ENCODE results near the gene LCN6. TPM values are rescaled to one million over a fixed set of nuclear protein-coding genes. Genes with fewer than 3 reads are reported as not detected.
"Not testable (repeated sequence)": the region's sequence is repeated elsewhere in the genome, so short reads cannot be mapped to it uniquely, and the experiment has no call there.

LCN6 gene, protein sequence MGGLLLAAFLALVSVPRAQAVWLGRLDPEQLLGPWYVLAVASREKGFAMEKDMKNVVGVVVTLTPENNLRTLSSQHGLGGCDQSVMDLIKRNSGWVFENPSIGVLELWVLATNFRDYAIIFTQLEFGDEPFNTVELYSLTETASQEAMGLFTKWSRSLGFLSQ
- total RNA-seq: not detected

GRCh38 chr9:136748201-136748600 is at the start of gene LCN6:
Gene LCN6, minus strand, starts transcription at chr9:136748525. Its CDS starts 42 bp downstream, at chr9:136748483.
- DNase-seq: no peak
- no peak for ATAC-seq (ENCODE audit: low read depth)
- Mint-ChIP-seq H3K9me3 (peaks cover 11% of the 10 kb centered on the region), H3K27me3 (peaks cover 18% of the 10 kb centered on the region), H3K36me3 (peaks cover 3% of the 10 kb centered on the region), H3K4me3 (no peak within 1 kb of the TSS), H3K27ac (no peak within 1 kb of the TSS), H3K4me1 (no peaks in the 10 kb centered on the region)
- POLR2A ChIA-PET: no interaction called here

DNA sequence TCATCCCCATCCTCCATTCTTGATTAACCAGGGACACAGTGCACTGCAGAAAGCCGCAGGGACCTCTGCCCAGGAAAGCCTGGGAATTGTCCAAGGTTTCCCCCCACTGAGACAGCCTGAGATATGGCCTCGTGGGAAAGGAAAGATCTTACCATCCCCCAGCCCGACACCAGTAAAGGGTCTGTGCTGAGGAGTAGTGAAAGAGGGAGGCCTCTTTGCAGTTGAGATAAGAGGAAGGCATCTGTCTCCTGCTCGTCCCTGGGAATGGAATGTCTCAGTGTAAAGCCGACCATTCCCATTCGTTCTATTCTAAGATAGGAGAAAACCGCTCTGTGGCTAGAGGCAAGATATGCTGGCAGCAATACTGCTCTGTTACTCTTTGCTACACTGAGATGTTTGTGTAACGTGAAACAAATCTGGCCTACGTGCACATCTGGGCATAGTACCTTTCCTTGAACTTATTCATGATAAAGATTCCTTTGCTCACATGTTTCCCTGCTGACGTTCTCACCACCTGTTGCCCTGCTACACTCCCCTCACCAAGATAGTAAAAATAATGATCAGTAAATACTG is 48.5 kb upstream of the LCN6 start:
- POLR2A ChIA-PET: interaction anchor here (0.7 to 1.3 kb wide), 2 partner anchors 11 to 270 kb away, joined by 3 to 4 read pairs; partner anchors contain the start of gene RABL6

DNA sequence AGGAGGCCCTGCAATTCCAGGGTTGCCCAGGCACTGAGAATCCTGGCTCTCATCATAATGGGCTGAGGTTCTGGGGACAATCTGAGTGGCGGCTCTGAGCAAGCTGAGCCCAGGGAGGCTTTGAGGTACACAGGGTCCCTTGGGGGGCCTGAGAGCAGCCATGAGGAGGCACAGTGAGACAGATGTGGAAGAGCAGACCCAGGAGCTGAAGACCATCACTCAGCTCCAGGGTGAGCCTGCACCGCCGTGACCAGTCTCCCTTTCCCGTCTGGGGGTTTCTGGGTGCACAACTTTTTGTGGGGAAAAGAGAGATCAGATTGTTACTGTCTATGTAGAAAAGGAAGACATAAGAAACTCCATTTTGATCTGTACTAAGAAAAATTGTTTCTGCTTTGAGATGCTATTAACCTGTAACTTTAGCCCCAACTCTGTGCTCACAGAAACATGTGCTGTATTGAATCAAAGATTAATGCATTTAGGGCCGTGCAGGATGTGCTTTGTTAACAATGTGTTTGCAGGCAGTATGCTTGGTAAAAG is 48.0 kb upstream of the LCN6 start, which contains the start of gene CCDC183:
Gene CCDC183, plus strand, starts transcription at position 101 of the 537 bp plus-strand sequence. Its CDS starts 60 bp downstream, at position 161.
- Mint-ChIP-seq H3K36me3 (no peaks in the 10 kb centered on the region), H3K4me1 (peaks cover 18% of the 10 kb centered on the region), H3K27me3 (peaks cover 30% of the 10 kb centered on the region), H3K4me3 (no peak within 1 kb of the TSS), H3K9me3 (no peaks in the 10 kb centered on the region), H3K27ac (no peak within 1 kb of the TSS)
- no peak for ATAC-seq (ENCODE audit: low read depth)
- DNase-seq: no peak
- POLR2A ChIA-PET: interaction anchor here (1.3 kb wide), 1 partner anchor 11 kb away, joined by 4 read pairs; the partner anchor contains the start of gene RABL6

More for the DNA sequence above, 48.5 kb upstream of the LCN6 start:
- ATAC-seq (ENCODE audit: low read depth); DNase-seq; H3K9me3 Mint-ChIP-seq; H3K36me3 Mint-ChIP-seq; H3K4me3 Mint-ChIP-seq; H3K27ac Mint-ChIP-seq: not testable (repeated sequence)
- peaks cover 19% of the 10 kb centered on the region for H3K4me1 Mint-ChIP-seq
- peaks cover 35% of the 10 kb centered on the region for H3K27me3 Mint-ChIP-seq

GRCh38 chr9:136795000-136795348 is 46.6 kb upstream of the LCN6 start:
- no peaks in the 10 kb centered on the region for H3K36me3 Mint-ChIP-seq
- no peaks in the 10 kb centered on the region for H3K9me3 Mint-ChIP-seq
- H3K4me3 Mint-ChIP-seq: no peak overlapping the region
- peaks cover 15% of the 10 kb centered on the region for H3K4me1 Mint-ChIP-seq
- POLR2A ChIA-PET: no interaction called here
- no peak overlapping the region for H3K27ac Mint-ChIP-seq
- ATAC-seq (ENCODE audit: low read depth) (no peak), DNase-seq (no peak)
- peaks cover 23% of the 10 kb centered on the region for H3K27me3 Mint-ChIP-seq

DNA sequence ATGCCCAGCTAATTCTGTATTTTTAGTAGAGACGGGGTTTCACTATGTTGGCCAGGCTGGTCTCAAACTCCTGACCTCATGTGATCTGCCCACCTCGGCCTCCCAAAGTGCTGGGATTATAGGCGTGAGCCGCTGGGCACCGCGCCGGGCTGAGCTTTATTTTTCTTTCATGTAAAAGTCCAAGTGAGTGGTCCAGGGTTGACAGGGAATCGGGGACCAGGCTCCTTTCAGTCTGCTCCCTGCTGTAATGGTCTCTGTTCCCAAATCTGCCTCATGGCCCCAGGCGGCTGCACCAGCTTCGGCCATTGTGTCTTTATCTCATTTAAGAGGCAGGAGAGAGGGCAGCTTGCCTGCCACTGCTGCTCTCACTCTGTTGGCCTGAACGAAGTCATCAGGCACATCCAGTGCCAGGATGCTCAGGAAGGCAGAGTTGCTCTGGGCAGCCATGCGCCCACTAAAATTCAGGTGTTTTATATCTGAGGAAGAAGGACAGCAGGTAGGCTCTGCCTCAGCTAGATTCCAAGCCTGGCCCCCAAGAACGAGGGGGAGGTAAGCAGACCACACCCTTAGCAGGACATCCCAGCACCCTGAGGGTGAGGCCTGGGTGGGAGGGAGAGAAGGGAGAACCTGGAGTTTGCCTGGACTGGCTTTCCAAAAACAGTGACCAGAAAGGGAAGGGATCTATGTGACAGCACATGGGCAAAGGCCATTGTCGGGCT is 46.1 kb upstream of the LCN6 start:
- no peaks in the 10 kb centered on the region for H3K36me3 Mint-ChIP-seq
- no peaks in the 10 kb centered on the region for H3K9me3 Mint-ChIP-seq
- ATAC-seq (ENCODE audit: low read depth): no peak
- peaks cover 23% of the 10 kb centered on the region for H3K27me3 Mint-ChIP-seq
- H3K27ac Mint-ChIP-seq: no peak overlapping the region
- peaks cover 15% of the 10 kb centered on the region for H3K4me1 Mint-ChIP-seq
- DNase-seq: no peak
- no peak overlapping the region for H3K4me3 Mint-ChIP-seq
- POLR2A ChIA-PET: interaction anchor here (1.4 kb wide), 1 partner anchor 13 kb away, joined by 6 read pairs; the partner anchor contains the start of gene RABL6

GRCh38 chr9:136793086-136793946 is 45.0 kb upstream of the LCN6 start:
- POLR2A ChIA-PET: interaction anchor here (0.6 to 1.4 kb wide), 3 partner anchors 14 to 89 kb away, joined by 4 to 6 read pairs (median 4); partner anchors contain the start of gene RABL6
- H3K27ac Mint-ChIP-seq: no peak overlapping the region
- ATAC-seq (ENCODE audit: low read depth) (no peak), DNase-seq (no peak)
- peaks cover 23% of the 10 kb centered on the region for H3K27me3 Mint-ChIP-seq
- H3K9me3 Mint-ChIP-seq: no peaks in the 10 kb centered on the region
- peaks cover 18% of the 10 kb centered on the region for H3K4me1 Mint-ChIP-seq
- H3K4me3 Mint-ChIP-seq: no peak overlapping the region
- H3K36me3 Mint-ChIP-seq: no peaks in the 10 kb centered on the region

DNA sequence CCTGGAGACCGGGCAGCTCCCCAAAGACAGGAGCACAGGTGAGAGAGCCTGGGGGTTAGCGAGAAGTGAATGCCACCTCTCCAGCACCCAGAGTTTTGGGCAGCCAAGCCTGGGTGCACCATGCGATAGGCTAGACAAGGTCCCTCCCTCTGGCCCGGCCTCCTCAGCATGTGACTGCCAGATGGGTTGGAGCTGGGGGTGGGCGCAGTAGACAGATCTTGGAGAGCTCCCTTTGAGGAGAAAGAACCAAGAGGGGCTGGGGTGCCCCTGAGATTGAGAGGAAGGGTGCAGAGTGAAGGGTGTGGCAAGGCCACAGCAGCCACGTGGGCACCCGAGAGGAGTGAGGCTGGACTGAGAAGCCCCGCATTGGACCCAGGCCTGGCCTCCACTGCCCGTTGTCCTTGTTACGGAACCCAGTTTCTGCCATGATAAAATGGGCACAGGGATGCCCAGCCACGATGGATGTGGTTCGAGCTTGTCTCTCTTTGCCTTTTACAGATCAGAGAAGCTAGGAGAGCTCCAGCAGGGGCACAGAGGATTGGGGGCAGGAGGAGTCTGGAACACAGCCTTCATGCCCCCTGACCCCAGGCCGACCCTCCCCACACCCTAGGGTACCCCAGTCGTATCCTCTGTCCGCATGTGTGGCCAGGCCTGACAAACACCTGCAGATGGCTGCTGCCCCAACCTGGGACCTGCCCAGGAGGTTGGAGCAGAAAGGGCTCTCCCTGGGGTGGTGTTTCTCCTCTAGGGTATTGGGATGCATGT is 44.2 kb upstream of the LCN6 start:
- POLR2A ChIA-PET: interaction anchor here (0.6 to 1.1 kb wide), 3 partner anchors 15 to 299 kb away, joined by 4 read pairs; partner anchors contain the start of gene RABL6
- peaks cover 25% of the 10 kb centered on the region for H3K4me1 Mint-ChIP-seq
- ATAC-seq (ENCODE audit: low read depth) (no peak), DNase-seq (no peak)
- H3K9me3 Mint-ChIP-seq: no peaks in the 10 kb centered on the region
- H3K36me3 Mint-ChIP-seq: no peaks in the 10 kb centered on the region
- H3K27ac Mint-ChIP-seq: peak overlapping the region; percentile 83
- H3K4me3 Mint-ChIP-seq: peak overlapping the region; percentile 82
- H3K27me3 Mint-ChIP-seq: peaks cover 19% of the 10 kb centered on the region

- peak; percentile 13 for ATAC-seq (ENCODE audit: low read depth)
- Mint-ChIP-seq H3K27me3 (peaks cover 11% of the 10 kb centered on the region), H3K27ac (peak overlapping the region; percentile 90), H3K4me3 (peak overlapping the region; percentile 82), H3K36me3 (no peaks in the 10 kb centered on the region), H3K4me1 (peaks cover 26% of the 10 kb centered on the region), H3K9me3 (no peaks in the 10 kb centered on the region)
- DNase-seq: peak; percentile 81
- POLR2A ChIA-PET: interaction anchor here (0.6 to 1.5 kb wide), 5 partner anchors 14 to 300 kb away, joined by 3 to 7 read pairs (median 4); partner anchors contain the start of gene RABL6
Measured at GRCh38 chr9:136791516-136792276, 43.4 kb upstream of the LCN6 start.

GRCh38 chr9:136790640-136791515 is 42.6 kb upstream of the LCN6 start, which contains the start of gene TMEM141:
Gene TMEM141, plus strand, starts transcription at chr9:136791344. Its CDS starts 27 bp downstream, at chr9:136791371.
- Mint-ChIP-seq H3K9me3 (no peaks in the 10 kb centered on the region), H3K36me3 (no peaks in the 10 kb centered on the region), H3K27ac (peak within 1 kb of the TSS; percentile 90), H3K4me1 (peaks cover 23% of the 10 kb centered on the region), H3K4me3 (peak within 1 kb of the TSS; percentile 82), H3K27me3 (peaks cover 4% of the 10 kb centered on the region)
- POLR2A ChIA-PET: interaction anchor here (0.8 to 1.5 kb wide), 6 partner anchors 15 to 450 kb away, joined by 3 to 7 read pairs (median 4); partner anchors contain the start of gene RABL6
- DNase-seq: peak; percentile 100
- peak; percentile 89 for ATAC-seq (ENCODE audit: low read depth)

GRCh38 chr9:136789523-136789937 is 41.2 kb upstream of the LCN6 start:
- POLR2A ChIA-PET: no interaction called here
- Mint-ChIP-seq H3K9me3 (no peaks in the 10 kb centered on the region), H3K27ac (no peak overlapping the region), H3K36me3 (no peaks in the 10 kb centered on the region), H3K4me1 (peaks cover 25% of the 10 kb centered on the region), H3K4me3 (no peak overlapping the region), H3K27me3 (peaks cover 3% of the 10 kb centered on the region)
- ATAC-seq (ENCODE audit: low read depth) (no peak), DNase-seq (no peak)

Data from activated naive CD8-positive, alpha-beta T cell treated with anti-CD3 and anti-CD28 coated beads, Interleukin-2, amount 10 ng/mL, durations not matched to agents 7 days and 5 days (primary cell).